HG02970 (cell line): ENCODE results near the gene TSHZ1.

ENCODE experiments used
- ATAC-seq: cut with Tn5 transposase; IDR thresholded peaks from one replicate; pipeline ENCODE4 v1.9.1; 2021; ENCODE audit warnings: mild to moderate bottlenecking, moderate library complexity, moderate number of reproducible peaks; ENCODE audit not compliant: unreplicated experiment, low FRiP score

Gene TSHZ1

GRCh38 chr18:75265872-75266271 is 55.3 kb downstream of the TSHZ1 start:
- ATAC-seq, result no peak

GRCh38 chr18:75267643-75268363 is 57.2 kb downstream of the TSHZ1 start:
- peak; percentile 72 for ATAC-seq

GRCh38 chr18:75268364-75268646 is 57.7 kb downstream of the TSHZ1 start:
- ATAC-seq, result no peak

GRCh38 chr18:75269124-75269680 is 58.6 kb downstream of the TSHZ1 start:
- ATAC-seq, result no peak

- no peak for ATAC-seq
Measured at GRCh38 chr18:75269696-75270095, 59.1 kb downstream of the TSHZ1 start.

- no peak for ATAC-seq
Measured at GRCh38 chr18:75271952-75272351, 61.4 kb downstream of the TSHZ1 start.

- no peak for ATAC-seq
Measured at GRCh38 chr18:75273817-75274216, 63.2 kb downstream of the TSHZ1 start.

- ATAC-seq, result no peak
Measured at GRCh38 chr18:75275226-75275625, 64.6 kb downstream of the TSHZ1 start.

- no peak for ATAC-seq
Measured at GRCh38 chr18:75276818-75277609, 66.4 kb downstream of the TSHZ1 start.

- ATAC-seq, result no peak
Measured at GRCh38 chr18:75277610-75277928, 67.0 kb downstream of the TSHZ1 start.

GRCh38 chr18:75279381-75279780 is 68.8 kb downstream of the TSHZ1 start:
- ATAC-seq, result no peak

- ATAC-seq, result no peak
Measured at GRCh38 chr18:75280427-75281280, 70.1 kb downstream of the TSHZ1 start.

- ATAC-seq, result no peak
Measured at GRCh38 chr18:75282746-75283145, 72.1 kb downstream of the TSHZ1 start.

- no peak for ATAC-seq
Measured at GRCh38 chr18:75283731-75284130, 73.1 kb downstream of the TSHZ1 start.

GRCh38 chr18:75284566-75284965 is 74.0 kb downstream of the TSHZ1 start:
- ATAC-seq, result no peak

- no peak for ATAC-seq
Measured at GRCh38 chr18:75285876-75286275, 75.3 kb downstream of the TSHZ1 start.

- no peak for ATAC-seq
Measured at GRCh38 chr18:75287006-75287405, 76.4 kb downstream of the TSHZ1 start.

- no peak for ATAC-seq
Measured at GRCh38 chr18:75287700-75288099, 77.1 kb downstream of the TSHZ1 start.

- no peak for ATAC-seq
Measured at GRCh38 chr18:75289761-75290160, 79.2 kb downstream of the TSHZ1 start.

GRCh38 chr18:75290737-75291358 is 80.3 kb downstream of the TSHZ1 start:
- ATAC-seq, result no peak

- no peak for ATAC-seq
Measured at GRCh38 chr18:75291460-75291859, 80.9 kb downstream of the TSHZ1 start.
